Measurements from ENCODE around the gene ZNF239. TPM values are rescaled to one million over a fixed set of nuclear protein-coding genes. Genes with fewer than 3 reads are reported as not detected.
A peak's percentile ranks its signal among the peaks of the same experiment; 100 is the strongest.

The ZNF239 gene
- total RNA-seq, 1 donor = 4.7 TPM

DNA sequence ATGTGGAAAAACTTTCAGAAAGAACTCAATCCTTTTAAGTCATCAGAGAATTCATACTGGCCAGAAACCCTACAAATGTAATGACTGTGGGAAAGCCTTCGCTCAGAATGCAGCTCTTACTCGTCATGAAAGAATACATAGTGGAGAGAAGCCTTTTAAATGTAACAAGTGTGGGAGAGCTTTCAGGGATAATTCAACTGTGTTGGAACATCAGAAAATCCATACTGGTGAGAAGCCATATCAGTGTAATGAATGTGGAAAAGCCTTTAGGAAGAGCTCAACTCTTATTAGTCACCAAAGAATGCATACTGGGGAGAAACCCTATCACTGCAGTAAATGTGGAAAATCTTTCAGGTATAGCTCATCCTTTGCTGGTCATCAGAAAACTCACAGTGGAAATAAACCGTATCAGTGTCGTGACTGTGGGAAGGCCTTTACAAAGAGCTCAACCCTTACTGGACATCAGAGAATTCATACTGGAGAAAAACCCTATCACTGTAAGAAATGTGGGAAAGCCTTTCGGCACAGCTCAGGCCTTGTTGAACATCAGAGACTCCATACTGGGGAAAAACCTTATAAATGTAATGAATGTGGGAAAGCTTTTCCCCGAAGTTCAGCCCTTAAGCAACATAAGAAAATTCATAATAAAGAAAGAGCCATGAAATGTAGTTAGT, 42.4 kb upstream of the ZNF239 start:
- Histone ChIP-seq H3K36me3 (ENCODE audit: insufficient read depth, low read length) (peaks cover 11% of the 10 kb centered on the region), H3K9me3 (ENCODE audit: low read depth, low read length) (peaks cover 15% of the 10 kb centered on the region), H3K4me3 (ENCODE audit: insufficient read depth, low read length) (no peak overlapping the region), H3K4me1 (ENCODE audit: insufficient read depth, low read length) (peaks cover 6% of the 10 kb centered on the region), H3K27me3 (ENCODE audit: insufficient read depth, low read length) (no peaks in the 10 kb centered on the region), H3K79me2 (ENCODE audit: insufficient read depth, low read length) (no peaks in the 10 kb centered on the region), H3K27ac (ENCODE audit: low read depth, low read length) (no peak overlapping the region), H4K20me1 (ENCODE audit: insufficient read depth, low read length) (no peaks in the 10 kb centered on the region), H2AFZ (ENCODE audit: low read length) (no peak overlapping the region), H3K4me2 (ENCODE audit: insufficient read depth, low read length) (no peak overlapping the region)
- TF ChIP-seq, protein P1, sequence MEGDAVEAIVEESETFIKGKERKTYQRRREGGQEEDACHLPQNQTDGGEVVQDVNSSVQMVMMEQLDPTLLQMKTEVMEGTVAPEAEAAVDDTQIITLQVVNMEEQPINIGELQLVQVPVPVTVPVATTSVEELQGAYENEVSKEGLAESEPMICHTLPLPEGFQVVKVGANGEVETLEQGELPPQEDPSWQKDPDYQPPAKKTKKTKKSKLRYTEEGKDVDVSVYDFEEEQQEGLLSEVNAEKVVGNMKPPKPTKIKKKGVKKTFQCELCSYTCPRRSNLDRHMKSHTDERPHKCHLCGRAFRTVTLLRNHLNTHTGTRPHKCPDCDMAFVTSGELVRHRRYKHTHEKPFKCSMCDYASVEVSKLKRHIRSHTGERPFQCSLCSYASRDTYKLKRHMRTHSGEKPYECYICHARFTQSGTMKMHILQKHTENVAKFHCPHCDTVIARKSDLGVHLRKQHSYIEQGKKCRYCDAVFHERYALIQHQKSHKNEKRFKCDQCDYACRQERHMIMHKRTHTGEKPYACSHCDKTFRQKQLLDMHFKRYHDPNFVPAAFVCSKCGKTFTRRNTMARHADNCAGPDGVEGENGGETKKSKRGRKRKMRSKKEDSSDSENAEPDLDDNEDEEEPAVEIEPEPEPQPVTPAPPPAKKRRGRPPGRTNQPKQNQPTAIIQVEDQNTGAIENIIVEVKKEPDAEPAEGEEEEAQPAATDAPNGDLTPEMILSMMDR (IDR thresholded peaks at IDR 0.05; ENCODE audit: extremely low read depth, low read depth, low read length) = no peak
- DNase-seq (ENCODE audit: insufficient read length, low spot score, missing footprints) = no peak

DNA sequence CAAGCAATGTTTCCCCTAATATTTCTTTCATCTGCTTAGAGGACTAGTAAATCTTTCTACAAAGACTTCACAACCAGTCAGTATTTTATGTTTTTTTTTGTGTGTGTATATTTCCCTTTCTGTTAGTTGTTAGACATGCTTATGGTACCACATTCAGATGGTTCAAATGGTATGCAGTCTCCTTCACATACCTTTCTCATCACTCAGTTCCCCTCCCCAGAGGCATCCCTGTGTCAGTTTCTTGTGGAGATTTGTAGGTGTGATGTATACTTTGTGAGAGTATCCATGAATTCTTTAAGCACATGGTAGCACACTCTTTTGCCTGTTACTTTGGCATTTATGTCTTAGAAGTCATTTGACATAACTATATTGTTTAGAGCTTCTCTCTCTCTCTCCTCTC, 36.2 kb upstream of the ZNF239 start:
- H3K9me3 ChIP-seq (ENCODE audit: low read depth, low read length) = peaks cover under 1% of the 10 kb centered on the region
- peaks cover 1% of the 10 kb centered on the region for H3K36me3 ChIP-seq (ENCODE audit: insufficient read depth, low read length)
- peaks cover 10% of the 10 kb centered on the region for H3K4me1 ChIP-seq (ENCODE audit: insufficient read depth, low read length)
- no peak overlapping the region for H3K4me3 ChIP-seq (ENCODE audit: insufficient read depth, low read length)
- DNase-seq (ENCODE audit: insufficient read length, low spot score, missing footprints) = no peak
- TF ChIP-seq, protein P1 (IDR thresholded peaks at IDR 0.05; ENCODE audit: extremely low read depth, low read depth, low read length) = no peak
- H3K4me2 ChIP-seq (ENCODE audit: insufficient read depth, low read length) = no peak overlapping the region
- no peaks in the 10 kb centered on the region for H3K27me3 ChIP-seq (ENCODE audit: insufficient read depth, low read length)
- H2AFZ ChIP-seq (ENCODE audit: low read length) = no peak overlapping the region
- no peak overlapping the region for H3K27ac ChIP-seq (ENCODE audit: low read depth, low read length)
- H3K79me2 ChIP-seq (ENCODE audit: insufficient read depth, low read length) = no peaks in the 10 kb centered on the region
- H4K20me1 ChIP-seq (ENCODE audit: insufficient read depth, low read length) = no peaks in the 10 kb centered on the region

DNA sequence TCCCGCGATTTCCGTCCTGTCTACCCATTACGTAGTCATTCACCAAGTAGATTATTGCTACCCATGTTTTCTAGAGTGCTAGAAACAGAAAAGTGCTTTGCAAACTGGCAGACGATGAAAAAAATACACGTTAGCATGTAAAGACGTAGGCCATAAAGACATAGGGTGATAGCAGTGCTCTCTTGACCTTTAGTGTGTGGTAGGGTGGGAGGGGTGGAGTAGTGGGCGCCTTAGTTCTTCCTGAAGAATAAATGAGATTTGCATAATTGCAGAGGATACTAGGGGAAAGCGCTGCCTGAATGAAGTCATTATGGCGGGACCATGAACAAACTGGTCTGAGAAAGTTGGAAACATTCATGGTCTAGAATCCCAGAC, 32.8 kb upstream of the ZNF239 start:
- no peak for DNase-seq (ENCODE audit: insufficient read length, low spot score, missing footprints)
- Histone ChIP-seq H3K4me3 (ENCODE audit: insufficient read depth, low read length) (peak overlapping the region; percentile 83), H3K27ac (ENCODE audit: low read depth, low read length) (no peak overlapping the region), H3K27me3 (ENCODE audit: insufficient read depth, low read length) (peaks cover 7% of the 10 kb centered on the region), H4K20me1 (ENCODE audit: insufficient read depth, low read length) (no peaks in the 10 kb centered on the region), H3K79me2 (ENCODE audit: insufficient read depth, low read length) (no peaks in the 10 kb centered on the region), H2AFZ (ENCODE audit: low read length) (peak overlapping the region; percentile 92), H3K4me1 (ENCODE audit: insufficient read depth, low read length) (peaks cover 5% of the 10 kb centered on the region), H3K4me2 (ENCODE audit: insufficient read depth, low read length) (peak overlapping the region; percentile 88), H3K36me3 (ENCODE audit: insufficient read depth, low read length) (no peaks in the 10 kb centered on the region), H3K9me3 (ENCODE audit: low read depth, low read length) (no peaks in the 10 kb centered on the region)
- TF ChIP-seq, protein P1 (IDR thresholded peaks at IDR 0.05; ENCODE audit: extremely low read depth, low read depth, low read length) = no peak

DNA sequence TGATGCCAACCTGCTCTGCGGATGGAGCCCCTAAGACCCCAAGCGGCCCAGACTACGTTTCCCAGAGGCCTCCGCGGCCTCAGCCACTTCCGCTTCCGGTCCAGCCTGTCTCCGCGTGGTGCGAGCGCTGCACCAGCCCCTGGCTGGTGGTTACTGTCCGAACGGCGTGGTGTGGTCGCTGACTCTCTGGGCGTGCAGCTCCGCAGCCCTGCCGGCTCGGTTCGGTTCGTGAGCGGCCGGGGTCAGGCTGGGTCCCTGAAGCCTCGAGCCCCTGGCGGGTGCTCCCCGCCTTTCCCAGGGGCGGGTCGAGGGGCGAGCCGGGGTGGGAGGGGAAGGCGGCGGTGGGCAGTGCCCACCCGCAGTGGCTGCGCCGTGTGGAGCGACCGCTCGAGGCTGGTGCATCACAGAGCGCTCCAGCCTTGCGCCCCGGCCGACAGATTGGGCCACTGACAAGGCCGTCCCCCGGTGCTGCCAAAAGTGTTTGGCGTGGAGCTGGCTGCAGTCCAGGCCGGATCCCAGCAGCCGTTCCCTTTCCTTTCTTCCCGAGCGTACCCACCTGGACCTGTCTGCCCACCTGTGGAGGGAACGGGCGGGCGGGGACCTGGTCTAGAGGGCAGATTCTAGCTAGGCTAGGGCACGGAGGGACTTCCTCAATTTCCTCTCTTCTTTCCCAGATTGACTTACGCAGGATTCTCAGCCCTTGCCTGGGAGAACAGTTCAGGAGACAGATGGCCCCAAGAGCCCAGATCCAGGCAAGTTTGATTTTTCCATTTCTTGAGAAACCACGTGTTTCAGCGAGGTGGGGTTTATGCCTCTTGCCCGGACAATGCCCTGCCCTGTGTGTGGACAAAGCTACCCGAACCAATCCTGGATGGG, 32.1 kb upstream of the ZNF239 start, which contains the start of gene ZNF485:
TSS of gene ZNF485 (plus strand) at position 116 of the 876 bp plus-strand sequence. CDS start at position 729, 613 bp downstream.
- peak; percentile 96 for DNase-seq (ENCODE audit: insufficient read length, low spot score, missing footprints)
- Histone ChIP-seq H3K4me1 (ENCODE audit: insufficient read depth, low read length) (peaks cover 5% of the 10 kb centered on the region), H3K27ac (ENCODE audit: low read depth, low read length) (no peak within 1 kb of the TSS)

More for the DNA sequence above, 32.1 kb upstream of the ZNF239 start, which contains the start of gene ZNF485:
- H3K36me3 ChIP-seq (ENCODE audit: insufficient read depth, low read length) = no peaks in the 10 kb centered on the region
- no peaks in the 10 kb centered on the region for H3K79me2 ChIP-seq (ENCODE audit: insufficient read depth, low read length)
- peak within 1 kb of the TSS; percentile 92 for H2AFZ ChIP-seq (ENCODE audit: low read length)
- no peaks in the 10 kb centered on the region for H4K20me1 ChIP-seq (ENCODE audit: insufficient read depth, low read length)
- H3K4me3 ChIP-seq (ENCODE audit: insufficient read depth, low read length) = peak within 1 kb of the TSS; percentile 83
- TF ChIP-seq, protein P1 (IDR thresholded peaks at IDR 0.05; ENCODE audit: extremely low read depth, low read depth, low read length) = no peak
- no peaks in the 10 kb centered on the region for H3K9me3 ChIP-seq (ENCODE audit: low read depth, low read length)
- peak within 1 kb of the TSS; percentile 88 for H3K4me2 ChIP-seq (ENCODE audit: insufficient read depth, low read length)
- H3K27me3 ChIP-seq (ENCODE audit: insufficient read depth, low read length) = peaks cover 7% of the 10 kb centered on the region

Data from osteoblast (primary cell).